Measurements from ENCODE around the gene BPIFB6.

DNA sequence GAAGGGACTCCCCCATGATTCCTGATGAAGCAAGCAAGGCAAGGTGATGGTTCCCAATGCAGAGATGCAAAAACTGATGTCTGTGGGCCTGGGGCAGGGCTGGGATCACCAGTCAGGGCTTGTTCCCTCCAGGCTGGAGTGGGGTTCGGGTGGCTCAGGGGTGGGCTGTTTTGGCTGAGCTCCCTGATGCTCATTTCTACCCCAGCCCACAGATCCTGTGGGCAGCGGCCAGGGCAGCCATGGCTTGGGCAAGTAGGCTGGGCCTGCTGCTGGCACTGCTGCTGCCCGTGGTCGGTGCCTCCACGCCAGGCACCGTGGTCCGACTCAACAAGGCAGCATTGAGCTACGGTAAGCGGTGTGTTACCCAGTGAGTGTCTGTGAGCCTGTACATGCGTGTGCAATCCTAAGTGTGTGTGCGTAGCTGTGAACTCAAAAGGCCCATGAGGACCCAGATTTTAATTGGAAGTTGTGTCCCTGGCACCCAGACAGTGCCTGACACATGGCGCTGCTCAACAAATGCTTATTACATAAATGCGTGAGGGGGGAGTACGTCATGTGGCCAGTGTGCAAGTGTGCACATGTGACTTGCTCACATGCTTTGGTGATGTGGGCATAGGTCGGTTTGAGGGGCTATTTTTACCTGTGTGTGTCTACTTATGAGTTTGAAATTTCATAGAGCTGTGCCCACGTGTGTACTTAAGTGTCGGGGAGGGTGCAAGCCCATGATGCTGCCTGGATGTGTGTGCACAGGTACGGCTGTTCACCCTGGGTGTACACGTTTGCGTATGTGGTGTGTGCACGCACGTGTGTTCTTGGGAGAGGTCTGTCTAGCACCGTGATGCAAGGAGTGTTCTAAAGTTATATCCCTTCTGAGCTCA is 22.9 kb upstream of the BPIFB6 start:
- TF ChIP-seq, protein P1, sequence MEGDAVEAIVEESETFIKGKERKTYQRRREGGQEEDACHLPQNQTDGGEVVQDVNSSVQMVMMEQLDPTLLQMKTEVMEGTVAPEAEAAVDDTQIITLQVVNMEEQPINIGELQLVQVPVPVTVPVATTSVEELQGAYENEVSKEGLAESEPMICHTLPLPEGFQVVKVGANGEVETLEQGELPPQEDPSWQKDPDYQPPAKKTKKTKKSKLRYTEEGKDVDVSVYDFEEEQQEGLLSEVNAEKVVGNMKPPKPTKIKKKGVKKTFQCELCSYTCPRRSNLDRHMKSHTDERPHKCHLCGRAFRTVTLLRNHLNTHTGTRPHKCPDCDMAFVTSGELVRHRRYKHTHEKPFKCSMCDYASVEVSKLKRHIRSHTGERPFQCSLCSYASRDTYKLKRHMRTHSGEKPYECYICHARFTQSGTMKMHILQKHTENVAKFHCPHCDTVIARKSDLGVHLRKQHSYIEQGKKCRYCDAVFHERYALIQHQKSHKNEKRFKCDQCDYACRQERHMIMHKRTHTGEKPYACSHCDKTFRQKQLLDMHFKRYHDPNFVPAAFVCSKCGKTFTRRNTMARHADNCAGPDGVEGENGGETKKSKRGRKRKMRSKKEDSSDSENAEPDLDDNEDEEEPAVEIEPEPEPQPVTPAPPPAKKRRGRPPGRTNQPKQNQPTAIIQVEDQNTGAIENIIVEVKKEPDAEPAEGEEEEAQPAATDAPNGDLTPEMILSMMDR (IDR thresholded peaks at IDR 0.05) = no peak
- TF ChIP-seq POLR2AphosphoS2 (conservative IDR thresholded peaks at IDR 0.05; ENCODE audit: low read length) (no peak), JUN (IDR thresholded peaks at IDR 0.05) (no peak), CBX2 (IDR thresholded peaks at IDR 0.05; ENCODE audit: borderline replicate concordance, low read depth) (no peak), POLR2A (IDR thresholded peaks at IDR 0.05; ENCODE audit: low read length) (no peak), EHF (CRISPR knock-in tag; IDR thresholded peaks at IDR 0.05) (no peak), ZFP36 (IDR thresholded peaks at IDR 0.05; ENCODE audit: borderline replicate concordance, partially characterized antibody) (no peak)
- TF ChIP-seq, protein P2, sequence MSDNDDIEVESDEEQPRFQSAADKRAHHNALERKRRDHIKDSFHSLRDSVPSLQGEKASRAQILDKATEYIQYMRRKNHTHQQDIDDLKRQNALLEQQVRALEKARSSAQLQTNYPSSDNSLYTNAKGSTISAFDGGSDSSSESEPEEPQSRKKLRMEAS (IDR thresholded peaks at IDR 0.05) = no peak

Measured in A549 (cell line).